Measurements from ENCODE around the gene MAD1L1.

MAD1L1 gene

GRCh38 chr7:2241580-2242540, 9.1 kb upstream of the MAD1L1 start, which contains the start of the genes MRM2 and NUDT1:
Gene MRM2 (minus strand): TSS chr7:2242205. CDS start chr7:2242169, 36 bp downstream.
Gene NUDT1 (plus strand): TSS chr7:2242226. CDS start chr7:2244575, 2,349 bp downstream.
- peak; percentile 51 for DNase-seq

GRCh38 chr7:2239242-2239641, 6.5 kb upstream of the MAD1L1 start:
- no peak for DNase-seq

GRCh38 chr7:2237109-2237602, 4.4 kb upstream of the MAD1L1 start:
- DNase-seq: no peak

- DNase-seq: no peak
These were observed 1.2 kb upstream of the MAD1L1 start for GRCh38 chr7:2233926-2234325.

- no peak for DNase-seq
These were observed 566 bp downstream of the MAD1L1 start for GRCh38 chr7:2231992-2232765.

GRCh38 chr7:2230882-2231281, 1.9 kb downstream of the MAD1L1 start:
- DNase-seq: no peak

- no peak for DNase-seq
These were observed 2.5 kb downstream of the MAD1L1 start for GRCh38 chr7:2230226-2230625.

- DNase-seq: no peak
These were observed 3.3 kb downstream of the MAD1L1 start for GRCh38 chr7:2229467-2229866.

GRCh38 chr7:2228921-2229320, 3.8 kb downstream of the MAD1L1 start:
- DNase-seq: no peak

- no peak for DNase-seq
These were observed 5.0 kb downstream of the MAD1L1 start for GRCh38 chr7:2227699-2228098.

- DNase-seq: no peak
These were observed 6.9 kb downstream of the MAD1L1 start for GRCh38 chr7:2225830-2226229.

- no peak for DNase-seq
These were observed 7.4 kb downstream of the MAD1L1 start for GRCh38 chr7:2225336-2225735.

- no peak for DNase-seq
These were observed 7.8 kb downstream of the MAD1L1 start for GRCh38 chr7:2224934-2225333.

GRCh38 chr7:2224491-2224928, 8.2 kb downstream of the MAD1L1 start:
- DNase-seq: no peak

GRCh38 chr7:2223321-2223720, 9.4 kb downstream of the MAD1L1 start:
- DNase-seq: no peak

- DNase-seq: no peak
These were observed 10.2 kb downstream of the MAD1L1 start for GRCh38 chr7:2222516-2222915.

GRCh38 chr7:2220954-2221353, 11.8 kb downstream of the MAD1L1 start:
- DNase-seq: no peak

GRCh38 chr7:2220506-2220905, 12.2 kb downstream of the MAD1L1 start:
- DNase-seq: no peak

GRCh38 chr7:2220030-2220429, 12.7 kb downstream of the MAD1L1 start:
- no peak for DNase-seq

GRCh38 chr7:2219606-2220005, 13.1 kb downstream of the MAD1L1 start:
- no peak for DNase-seq

- no peak for DNase-seq
These were observed 13.6 kb downstream of the MAD1L1 start for GRCh38 chr7:2219136-2219535.

- no peak for DNase-seq
These were observed 14.3 kb downstream of the MAD1L1 start for GRCh38 chr7:2218444-2218785.

- DNase-seq: no peak
These were observed 14.9 kb downstream of the MAD1L1 start for GRCh38 chr7:2217716-2218443.

Data from activated T-cell treated with anti-CD3 and anti-CD28 coated beads for 4 hours (primary cell).